ENCODE results near the gene SCN10A.

SCN10A gene

DNA sequence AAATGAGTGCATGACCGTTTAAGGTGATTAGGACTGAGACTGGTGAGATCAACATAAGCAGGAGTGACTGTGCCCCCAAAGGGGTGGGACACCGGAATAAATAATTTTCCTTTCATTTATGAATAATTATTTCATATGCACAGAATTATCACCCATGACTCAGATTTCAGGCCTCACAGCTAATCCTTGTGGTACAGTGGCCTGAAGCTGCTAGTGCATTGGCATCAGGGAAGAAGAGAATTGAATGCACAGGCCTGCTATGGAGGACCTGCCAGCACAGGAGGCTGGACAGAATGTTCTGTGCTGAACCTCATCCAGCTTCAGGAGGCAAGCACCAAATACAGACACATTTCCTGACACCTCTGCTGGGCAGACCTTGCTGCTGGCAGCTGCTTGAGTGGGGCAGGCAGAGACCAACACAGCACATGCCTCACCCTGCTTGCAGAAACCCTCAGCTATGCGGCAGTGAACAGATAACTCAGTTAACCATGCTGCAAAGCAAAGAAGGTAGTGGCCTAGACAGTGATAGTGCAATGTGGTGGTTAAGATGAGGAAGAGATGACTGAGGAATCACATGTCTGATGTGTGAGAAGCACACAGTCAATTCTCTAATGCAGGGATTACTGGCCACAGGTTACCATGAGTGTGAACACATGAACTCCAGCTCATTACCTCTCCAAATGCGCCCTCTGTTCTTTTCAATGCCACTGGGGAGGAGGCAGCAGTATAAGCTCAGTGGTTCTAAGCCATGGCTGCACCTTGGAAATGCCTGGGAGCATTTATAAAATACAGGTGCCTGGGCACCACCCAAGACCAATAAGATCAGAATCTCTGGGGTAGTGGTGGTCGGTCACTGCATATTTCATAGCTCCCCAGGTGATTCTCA is 98.4 kb downstream of the SCN10A start:
- no peak for DNase-seq

DNA sequence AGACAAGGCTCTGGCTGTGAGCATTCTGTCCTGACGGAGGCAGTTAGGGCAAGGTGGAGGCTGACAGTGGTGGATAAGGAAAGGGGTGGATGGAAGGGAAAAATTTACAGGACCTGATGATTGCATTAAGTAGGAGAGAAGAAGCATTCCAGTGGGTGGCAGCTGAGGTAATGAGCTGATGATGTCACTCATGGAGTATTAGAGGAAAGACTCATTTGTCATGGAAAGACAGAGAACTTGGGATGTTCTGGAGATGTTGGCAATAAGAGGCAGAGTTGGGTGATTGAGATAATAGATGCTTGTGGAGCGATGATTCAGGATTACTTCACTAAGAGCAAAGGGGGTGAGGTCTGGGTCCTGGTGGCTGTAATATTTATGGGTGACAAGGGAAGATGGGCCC is 102.9 kb downstream of the SCN10A start:
- no peak for DNase-seq

DNA sequence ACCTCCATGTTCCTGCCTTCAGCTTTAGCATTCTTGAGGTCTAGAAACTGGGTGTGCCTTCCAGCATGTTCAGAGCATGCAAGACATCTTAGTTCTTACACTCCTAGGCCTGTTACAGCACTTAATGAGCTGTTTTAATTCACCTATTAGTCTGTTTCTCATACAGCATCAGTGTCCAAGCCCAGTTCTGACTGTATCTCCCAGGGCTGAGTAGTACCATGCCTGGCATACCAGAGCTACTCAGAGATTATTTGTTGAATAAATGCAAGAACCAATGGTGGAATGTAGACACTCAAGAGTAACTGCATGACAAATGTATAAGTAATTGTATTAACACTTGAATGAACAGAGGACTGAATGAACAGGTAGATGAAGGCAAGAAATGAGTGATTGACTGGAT is 104.7 kb downstream of the SCN10A start:
- DNase-seq = no peak

DNA sequence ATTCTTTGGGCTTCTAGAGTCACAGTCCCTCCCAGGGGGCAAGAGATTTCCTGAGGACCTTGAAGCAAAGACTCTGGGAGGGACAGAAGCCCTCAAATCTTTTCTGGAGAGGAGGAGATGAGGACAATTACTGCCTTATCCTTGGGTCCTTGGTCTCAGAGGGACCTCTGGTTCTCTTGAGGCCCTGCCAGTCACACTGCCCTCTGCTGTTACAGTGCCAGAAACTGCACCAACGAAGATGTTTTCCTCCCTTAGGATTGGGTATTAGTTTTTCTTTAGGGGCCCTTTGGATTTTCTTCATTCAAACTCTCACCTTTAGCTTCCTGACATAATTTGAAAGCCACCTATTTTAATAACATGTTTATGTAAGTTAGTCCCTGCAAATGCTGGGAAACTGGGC is 108.3 kb downstream of the SCN10A start:
- no peak for DNase-seq

DNA sequence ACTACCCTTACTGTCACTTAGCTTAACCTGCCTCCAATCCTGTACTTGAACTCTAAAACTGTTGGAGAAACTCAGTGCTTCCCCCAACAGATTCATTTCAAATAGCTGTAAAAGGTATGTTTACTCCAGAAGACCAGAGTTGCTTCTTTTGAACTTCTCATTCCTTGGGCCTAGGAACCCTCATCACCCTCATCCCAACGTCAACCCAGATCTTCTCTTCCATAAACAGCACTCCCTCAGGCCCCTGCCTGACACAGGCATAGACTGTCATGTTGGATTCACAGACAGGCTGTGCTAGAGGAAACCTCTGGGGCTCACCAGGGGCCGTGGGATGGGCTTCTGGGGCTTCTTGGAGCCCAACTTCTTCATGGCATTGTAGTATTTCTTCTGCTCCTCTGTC is 109.1 kb downstream of the SCN10A start:
- no peak for DNase-seq

DNA sequence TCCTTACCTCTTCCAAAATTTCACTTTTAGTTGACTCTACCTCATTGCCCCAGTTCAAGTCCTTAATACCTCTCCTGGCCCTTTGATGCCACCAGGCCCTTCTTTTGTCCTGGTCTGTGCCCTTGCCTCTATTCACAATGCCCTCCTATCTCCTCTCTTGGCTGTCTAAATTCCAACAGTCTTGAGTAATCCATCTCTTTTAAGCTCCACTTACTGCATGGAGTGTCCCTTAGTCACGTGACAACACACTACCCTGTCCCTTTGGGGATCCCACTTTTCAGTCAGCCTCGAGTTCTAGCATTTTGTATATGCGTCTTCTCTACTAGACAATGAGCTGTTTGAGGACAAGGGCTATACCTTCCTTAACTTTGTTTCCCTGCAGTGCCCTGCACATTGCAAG is 113.8 kb downstream of the SCN10A start:
- no peak for DNase-seq

DNA sequence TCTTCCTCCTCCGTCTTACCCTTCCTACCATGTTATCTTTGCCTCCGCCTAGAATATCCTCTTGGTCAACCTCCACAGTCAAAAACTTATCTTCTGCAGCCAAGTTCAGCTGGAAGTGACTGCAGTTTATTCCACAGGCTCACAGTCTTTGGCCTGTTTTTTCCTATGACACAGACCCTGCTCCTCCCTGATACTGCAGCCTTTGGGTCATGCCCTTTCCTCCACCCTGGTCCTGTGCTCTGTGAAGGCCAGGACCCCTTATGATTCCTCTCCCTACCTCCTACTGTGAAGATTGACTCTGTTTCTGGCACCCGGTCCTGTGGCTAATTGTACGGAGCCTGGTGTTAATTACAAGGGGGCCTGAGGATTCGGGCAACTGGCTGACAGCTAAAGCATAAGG is 117.3 kb downstream of the SCN10A start:
- no peak for DNase-seq

DNA sequence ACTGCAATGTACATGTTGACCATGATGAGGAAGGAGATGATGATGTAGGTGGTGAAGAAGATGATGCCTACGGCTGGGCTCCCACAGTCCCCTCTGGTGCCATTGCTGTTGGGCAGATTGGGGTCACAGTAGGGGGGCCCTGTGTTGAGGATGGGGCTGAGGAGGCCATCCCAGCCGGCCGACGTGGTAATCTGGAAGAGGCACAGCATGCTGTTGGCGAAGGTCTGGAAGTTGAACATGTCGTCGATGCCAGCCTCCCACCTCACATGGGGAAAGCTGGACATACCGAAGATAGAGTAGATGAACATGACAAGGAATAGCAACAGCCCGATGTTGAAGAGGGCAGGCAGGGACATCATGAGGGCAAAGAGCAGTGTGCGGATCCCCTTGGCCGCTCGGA is 118.0 kb downstream of the SCN10A start:
- no peak for DNase-seq

DNA sequence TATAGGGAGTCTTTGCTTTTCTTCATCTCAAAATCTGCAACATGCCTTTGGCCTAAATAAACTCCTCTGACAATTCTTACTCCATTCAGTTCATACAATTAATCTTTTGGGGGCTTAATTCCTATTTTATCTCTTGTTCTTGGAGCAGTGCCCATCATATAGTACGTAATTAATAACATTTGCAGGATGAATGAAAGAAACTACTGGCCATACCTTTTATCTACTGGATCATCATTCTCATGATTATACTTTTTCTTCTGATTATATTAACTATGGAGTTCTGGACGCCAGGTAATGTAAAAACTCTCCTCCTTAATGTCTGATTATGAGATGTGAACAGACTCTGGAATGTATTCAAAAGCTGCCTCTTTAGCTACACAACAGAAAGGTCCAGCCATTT is 120.0 kb downstream of the SCN10A start:
- DNase-seq = no peak

DNA sequence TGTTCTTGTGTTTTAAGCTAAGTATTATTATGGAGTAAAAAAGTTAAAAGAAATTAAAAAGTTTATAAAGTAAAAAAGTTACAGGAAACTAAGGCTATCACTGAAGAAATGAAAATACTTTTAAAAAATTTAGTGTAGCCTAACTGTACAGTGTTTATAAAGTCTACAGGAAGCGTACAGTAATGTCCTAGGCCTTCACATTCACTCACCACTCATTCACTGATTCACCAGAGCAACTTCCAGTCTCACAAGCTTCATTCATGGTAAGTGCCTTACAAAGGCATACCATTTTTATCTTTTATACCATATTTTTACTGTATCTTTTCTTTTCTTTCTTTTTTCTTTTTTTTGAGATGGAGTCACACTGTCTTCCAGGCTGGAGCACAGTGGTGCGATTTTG is 125.8 kb downstream of the SCN10A start:
- no peak for DNase-seq

DNA sequence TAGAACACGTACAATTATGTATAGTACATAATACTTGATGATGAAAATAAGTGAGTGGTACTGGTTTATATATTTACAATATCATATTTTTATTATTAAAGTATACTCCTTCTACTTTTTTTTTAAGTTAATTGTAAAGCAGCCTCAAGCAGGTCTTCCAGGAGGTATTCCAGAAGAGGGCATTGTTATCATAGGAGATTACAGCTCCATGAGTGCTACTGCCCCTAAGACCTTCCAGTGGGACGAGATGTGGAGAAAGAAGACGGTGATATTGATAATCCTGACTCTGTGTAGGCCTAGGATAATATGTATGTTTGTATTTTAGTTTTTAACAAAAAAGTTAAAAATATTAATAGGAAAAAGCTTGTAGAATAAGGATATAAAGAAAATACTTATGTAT is 126.2 kb downstream of the SCN10A start:
- DNase-seq = no peak

DNA sequence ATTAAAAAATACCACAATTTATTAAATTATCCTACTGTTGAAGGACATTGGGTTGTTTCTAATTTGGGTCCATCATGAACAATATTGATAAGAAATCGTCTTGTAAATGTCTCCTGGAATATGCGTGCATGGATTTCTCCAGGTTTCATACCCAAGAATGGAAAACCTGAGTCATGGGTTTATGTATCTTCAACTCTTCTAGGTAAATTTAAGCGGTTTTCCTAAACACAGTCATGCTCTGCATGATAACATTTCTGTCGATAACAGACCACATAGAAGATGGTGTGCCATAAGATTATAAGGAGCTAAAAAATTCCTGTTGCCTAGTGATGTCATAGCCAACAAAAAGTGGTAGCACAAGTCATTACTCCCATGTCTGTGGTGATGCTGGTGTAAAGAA is 126.7 kb downstream of the SCN10A start:
- DNase-seq = no peak

DNA sequence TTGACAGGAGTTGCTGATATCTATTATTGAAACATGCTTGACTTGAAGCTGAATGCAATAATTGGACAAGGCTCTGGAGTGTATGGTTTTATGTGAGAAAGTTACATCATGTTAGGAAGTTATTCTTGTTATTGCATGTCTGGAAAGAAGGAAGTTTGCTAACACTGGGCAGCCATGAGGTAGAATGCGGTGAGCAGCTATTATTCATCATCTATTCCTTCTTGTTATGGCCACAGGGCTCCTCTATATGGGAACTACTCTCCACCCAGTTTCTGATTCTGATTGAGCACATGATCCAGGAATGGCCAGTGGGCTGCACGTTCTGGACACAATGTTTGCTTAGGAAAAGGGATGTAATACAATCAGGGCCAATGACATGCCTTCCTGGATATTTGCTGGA is 128.7 kb downstream of the SCN10A start:
- no peak for DNase-seq

DNA sequence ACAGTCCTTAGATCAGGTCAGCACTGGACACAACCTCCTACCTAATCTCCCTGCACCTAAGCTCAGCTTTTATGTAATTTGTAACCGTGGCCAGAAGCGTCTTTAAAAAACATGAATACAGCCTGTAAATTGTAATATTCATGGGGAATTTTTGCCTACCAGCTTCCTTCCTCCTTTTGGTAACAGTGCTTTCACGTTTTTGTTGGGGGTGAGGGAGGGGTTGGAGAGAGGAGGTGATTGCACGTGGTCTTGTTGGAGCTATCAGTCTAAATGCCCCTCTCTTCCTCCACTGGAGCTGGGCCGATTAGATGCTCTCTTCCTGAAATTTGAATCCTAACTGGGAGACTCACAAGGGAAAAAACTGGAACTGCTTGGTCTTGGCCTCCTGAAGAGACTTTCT is 131.5 kb downstream of the SCN10A start:
- no peak for DNase-seq

DNA sequence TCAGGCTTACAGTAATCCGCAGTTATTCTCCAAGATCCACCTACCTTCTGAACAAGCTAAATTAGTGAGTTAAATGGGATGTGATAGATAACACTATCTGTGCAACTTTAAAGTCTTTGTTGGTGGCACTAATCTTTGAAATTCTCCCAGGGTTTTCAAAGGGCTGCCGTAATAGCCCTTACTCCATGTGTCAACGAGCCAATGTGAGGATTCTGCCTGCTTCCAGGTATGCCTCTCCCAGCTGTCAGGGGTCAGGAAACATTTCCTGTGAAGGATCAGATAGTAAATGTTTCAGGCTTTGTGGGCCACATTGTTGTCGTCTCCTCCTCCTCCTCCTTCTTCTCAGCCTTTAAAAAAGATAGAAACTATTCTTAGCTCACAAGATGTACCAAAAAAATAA is 146.3 kb downstream of the SCN10A start:
- DNase-seq = no peak

DNA sequence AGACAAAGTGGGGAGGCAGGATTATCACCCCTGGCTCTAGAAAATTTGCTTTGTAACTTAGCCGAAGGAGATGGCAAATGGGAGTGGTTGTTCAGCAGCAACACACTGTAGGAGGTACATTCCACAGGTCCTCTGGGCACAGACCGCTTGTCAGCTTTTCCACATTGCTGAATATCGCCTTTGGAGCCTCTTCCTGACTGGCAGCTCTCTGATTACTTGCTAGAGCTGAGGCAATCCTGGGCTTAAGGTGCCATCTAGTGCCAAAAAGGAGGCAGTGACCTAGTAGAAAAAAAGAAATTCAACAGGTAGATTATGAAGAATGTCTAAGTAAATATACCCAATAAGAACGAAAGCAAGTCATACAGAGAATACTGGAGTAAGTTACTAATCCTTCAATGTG is 153.5 kb downstream of the SCN10A start:
- peak; percentile 53 for DNase-seq

DNA sequence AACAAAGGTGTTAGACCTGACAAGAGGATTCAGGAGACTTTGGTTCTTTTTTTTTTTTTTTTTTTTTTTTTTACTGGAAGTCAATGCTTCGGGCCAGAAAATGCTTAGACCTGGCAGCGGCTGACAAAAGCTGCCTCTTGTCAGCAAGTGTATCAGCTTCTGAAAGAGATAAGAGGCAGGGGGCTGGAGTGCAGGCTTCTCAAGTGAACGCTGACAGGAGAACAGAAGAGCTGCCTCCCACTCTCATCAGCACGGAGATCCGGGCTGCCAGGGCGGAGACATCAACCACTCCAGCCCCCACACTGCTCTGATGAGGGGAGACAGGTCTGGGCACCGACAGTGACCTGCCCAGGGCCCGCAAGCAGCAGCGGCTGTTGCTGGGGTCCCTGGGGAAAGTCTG is 157.2 kb downstream of the SCN10A start:
- no peak for DNase-seq

DNA sequence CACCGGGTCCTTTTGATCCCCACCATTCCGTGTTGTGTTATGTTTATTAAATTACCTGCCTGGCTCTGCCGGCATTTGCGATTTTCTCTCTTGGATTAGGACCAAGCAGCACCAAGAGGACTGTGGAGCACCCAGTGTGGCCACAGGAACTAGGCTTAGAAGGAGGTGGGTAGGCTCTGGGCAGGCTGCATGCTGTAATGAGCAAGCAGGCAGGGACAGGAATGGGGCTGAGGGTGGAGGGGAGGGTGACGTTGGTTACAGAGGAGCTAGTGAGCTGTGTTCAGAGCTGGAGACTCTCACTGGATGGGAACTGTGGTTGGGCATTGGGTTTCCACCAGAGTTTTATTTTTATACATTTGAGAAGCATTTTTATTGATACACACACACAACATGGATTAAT is 158.6 kb downstream of the SCN10A start:
- DNase-seq = no peak

DNA sequence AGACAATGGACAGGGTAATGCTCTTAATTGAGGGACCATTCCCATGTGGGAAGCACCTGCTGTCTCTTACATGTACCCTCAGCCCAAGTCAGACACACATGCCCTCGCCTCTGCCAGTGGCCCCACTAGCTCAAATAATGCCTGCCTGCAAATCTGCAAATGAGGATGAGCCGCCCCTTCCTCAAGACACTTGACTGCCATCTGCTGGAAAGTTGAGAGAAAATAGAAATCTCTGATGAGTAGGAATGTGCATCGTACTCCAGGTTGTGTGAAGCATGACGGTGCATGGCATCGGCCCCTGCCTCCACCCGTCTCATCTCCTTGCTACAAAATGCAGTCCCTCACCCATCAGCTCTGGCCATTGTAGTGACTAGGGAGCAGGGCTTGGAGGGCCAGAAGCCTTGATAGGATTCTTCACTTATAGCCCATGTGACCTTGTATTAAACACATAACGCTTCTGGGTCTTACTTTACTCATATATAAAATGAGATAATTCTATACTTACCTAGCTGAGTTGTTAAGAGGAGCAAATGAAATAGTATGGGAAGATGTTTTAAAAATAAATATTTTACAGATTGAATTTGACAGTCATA is 160.2 kb downstream of the SCN10A start:
- peak; percentile 66 for DNase-seq

DNA sequence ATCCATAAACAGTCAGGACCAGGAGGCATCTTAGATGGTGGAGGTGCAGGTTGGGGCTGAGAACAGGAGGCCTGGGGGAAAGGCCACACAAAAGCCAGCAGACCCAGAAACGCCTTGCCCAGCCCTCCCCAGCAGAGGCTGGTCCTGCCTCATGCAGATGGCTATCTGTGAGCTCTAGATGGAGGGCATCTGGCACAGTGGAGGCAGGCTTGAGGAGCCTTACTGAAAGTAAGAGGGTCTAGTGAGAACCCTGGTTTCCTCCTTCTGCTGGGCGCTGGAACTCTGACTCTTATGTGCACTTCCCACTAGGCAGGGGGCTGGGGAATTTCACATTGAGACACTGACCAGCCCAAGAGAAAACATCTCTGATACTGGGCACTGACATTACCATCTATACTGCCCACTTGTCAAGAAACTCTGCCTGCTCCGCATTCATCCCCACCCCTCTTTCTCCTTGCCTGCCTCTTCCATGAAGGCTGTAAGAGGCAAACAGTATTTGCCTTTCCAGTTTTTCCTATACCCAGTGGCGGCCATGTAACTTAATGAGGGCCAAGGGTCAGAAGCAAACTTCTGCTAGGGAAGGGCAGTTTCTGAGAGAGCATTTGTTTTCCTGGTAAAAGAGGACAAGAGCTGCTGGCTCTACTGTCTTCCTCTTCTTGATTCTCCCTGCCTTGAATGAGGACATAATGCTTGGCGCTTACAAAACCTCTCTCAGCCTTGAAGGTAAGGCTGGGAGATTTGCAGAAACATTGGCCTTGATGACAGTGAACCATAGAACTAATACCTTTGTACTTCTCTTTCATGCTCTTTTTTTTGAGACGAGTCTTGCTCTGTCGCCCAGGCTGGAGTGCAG is 162.1 kb downstream of the SCN10A start:
- no peak for DNase-seq

DNA sequence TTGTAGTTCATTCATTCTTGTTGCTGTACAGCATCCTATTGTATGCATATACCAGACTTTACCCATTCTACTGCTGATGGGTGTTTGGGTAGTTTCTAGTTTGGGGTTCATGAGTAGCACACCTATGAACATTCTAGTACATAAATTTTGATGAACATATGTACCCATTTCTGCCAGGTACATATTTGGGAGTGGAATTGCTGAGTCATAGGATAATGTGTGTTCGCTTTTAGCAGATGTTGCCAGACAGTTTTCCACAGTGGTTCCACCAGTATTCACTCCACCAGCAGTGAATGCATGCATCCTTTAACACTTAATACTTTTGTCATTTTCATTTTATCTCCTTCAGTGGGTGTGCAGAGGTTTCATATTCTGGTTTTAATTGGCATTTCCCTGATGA is 163.1 kb downstream of the SCN10A start:
- DNase-seq = no peak

DNA sequence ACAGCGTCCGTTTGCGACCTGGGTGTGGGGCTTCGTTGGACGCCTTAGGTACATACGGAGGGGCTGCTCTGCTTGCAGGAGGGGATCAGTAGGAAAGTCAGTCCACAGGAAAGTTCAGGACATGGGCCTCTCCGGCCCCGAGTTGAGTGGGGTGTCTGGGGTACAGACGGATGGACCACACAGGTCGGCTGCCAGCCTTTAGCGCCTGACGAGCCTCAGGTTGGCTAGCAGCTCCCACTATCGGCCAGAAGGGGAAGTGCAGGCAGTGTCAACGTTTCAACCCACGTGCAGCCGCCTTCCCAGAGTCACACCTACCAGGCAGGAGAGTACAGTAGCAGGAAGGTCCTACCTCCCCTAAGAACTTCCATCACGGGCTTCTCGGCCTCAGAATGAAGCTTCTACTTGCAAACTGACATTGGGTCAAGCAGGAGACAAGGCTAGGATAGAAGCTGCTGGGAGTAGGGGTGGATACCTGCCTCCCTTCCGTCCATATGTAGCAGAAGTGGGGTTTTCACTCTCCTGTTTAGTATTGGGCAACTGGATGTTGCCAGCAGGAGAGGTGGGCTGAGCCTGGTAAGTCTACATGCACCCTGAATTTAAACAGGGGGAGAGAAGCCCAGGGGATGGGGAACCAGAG is 164.7 kb downstream of the SCN10A start:
- peak; percentile 63 for DNase-seq

DNA sequence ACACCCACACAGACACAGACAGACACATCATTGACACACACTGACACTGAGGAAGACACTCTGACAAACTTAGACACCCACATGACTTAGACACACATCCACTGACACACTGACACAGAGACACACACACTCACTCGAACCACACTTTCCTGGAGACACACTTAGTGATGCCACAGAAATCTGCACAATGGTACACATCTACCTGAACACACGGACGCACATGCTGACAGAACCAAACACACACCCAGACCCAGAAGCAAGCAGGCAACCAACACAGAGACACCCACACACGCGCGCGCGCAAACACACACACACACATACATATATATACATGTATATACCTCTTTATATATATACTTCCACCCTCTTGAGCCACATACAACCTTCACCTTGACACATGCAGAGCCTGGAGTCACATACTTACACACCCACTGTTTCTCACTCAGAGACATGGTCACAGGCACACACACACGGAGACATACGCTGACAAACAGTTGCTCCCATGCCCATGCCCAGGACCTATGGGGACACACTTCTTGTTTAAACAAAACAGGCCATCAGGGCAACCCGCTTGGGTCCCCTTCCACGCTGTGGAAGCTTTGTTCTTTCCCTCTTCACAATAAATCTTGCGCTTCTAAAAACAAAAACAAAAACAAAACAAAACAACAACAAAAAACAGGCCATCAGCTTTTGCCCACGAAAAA is 165.6 kb downstream of the SCN10A start:
- no peak for DNase-seq

Data from NCI-H69 (cell line).